Thymus (tissue), 11 donors: ENCODE data around the gene FGF14. TPM values are rescaled to one million over a fixed set of nuclear protein-coding genes. Genes with fewer than 3 reads are reported as not detected.

Experiments used
- DNase-seq, 9 donors: peaks; one replicate each; pipeline ENCODE4 v3.0.0-alpha.2; 2013; ENCODE audit warnings: low spot score in 9 of 9, low read depth in 6 of 9, missing footprints in 1 of 9
- H3K27ac ChIP-seq, 2 donors: one replicate each; pipeline ENCODE4 v1.5.1; 2013; ENCODE audit warnings: control low read depth in 1 of 2, low read depth in 1 of 2, low read length in 1 of 2, mild to moderate bottlenecking in 1 of 2, moderate library complexity in 1 of 2
- H3K27me3 ChIP-seq, 2 donors: one replicate each; pipeline ENCODE4 v1.5.1; 2013; ENCODE audit warnings: low read length in 1 of 2; ENCODE audit not compliant: control insufficient read depth in 2 of 2, insufficient read depth in 1 of 2
- H3K36me3 ChIP-seq, 2 donors: one replicate each; pipeline ENCODE4 v1.5.1; 2013; ENCODE audit warnings: low read length in 1 of 2, mild to moderate bottlenecking in 1 of 2, moderate library complexity in 1 of 2; ENCODE audit not compliant: control insufficient read depth in 2 of 2, insufficient read depth in 2 of 2
- H3K4me1 ChIP-seq, 2 donors: one replicate each; pipeline ENCODE4 v1.5.1; 2013; ENCODE audit warnings: low read length in 2 of 2; ENCODE audit not compliant: control insufficient read depth in 2 of 2, insufficient read depth in 2 of 2
- H3K4me3 ChIP-seq, 2 donors: one replicate each; pipeline ENCODE4 v1.5.1; 2013; ENCODE audit warnings: low read length in 2 of 2, control low read depth in 1 of 2, mild to moderate bottlenecking in 1 of 2
- H3K9me3 ChIP-seq, 2 donors: one replicate each; pipeline ENCODE4 v1.5.1; 2013; ENCODE audit warnings: low read length in 1 of 2, mild to moderate bottlenecking in 1 of 2; ENCODE audit not compliant: control insufficient read depth in 2 of 2, insufficient read depth in 1 of 2
- WGBS: extraction: QIAGEN DNeasy Blood & Tissue Kit; methylation state at CpG from one replicate; pipeline ENCODE4 v1.1.7; 2013; 5-methylcytosine and 5-hydroxymethylcytosine counted together
- polyA plus RNA-seq: library from polyadenylated mRNA; stranded (reverse); fragments of 200-250 nt; gene quantifications from one replicate; pipeline ENCODE4 v1.2.3, GENCODE V29; 2013
- total RNA-seq: library from RNA; stranded (reverse); fragments of 120-200 nt; gene quantifications from one replicate; pipeline ENCODE4 v1.2.4, GENCODE V29; 2013
- donor health status: healthy.

Gene FGF14
- total and polyA plus RNA-seq, 2 donors: 0.05 to 0.14 TPM

- 89% methylated on average over 6 of the region's 6 CpGs for WGBS
- H3K9me3 ChIP-seq: no peaks in the 10 kb centered on the region
- no peak for DNase-seq
Observed at GRCh38 chr13:102260256-102260655, 141.6 kb downstream of the FGF14 start.

GRCh38 chr13:102255409-102255808 lies 146.4 kb downstream of the FGF14 start:
- Histone ChIP-seq H3K36me3 (no peaks in the 10 kb centered on the region), H3K27ac (no peak overlapping the region), H3K27me3 (no peaks in the 10 kb centered on the region), H3K9me3 (no peaks in the 10 kb centered on the region), H3K4me3 (no peak overlapping the region), H3K4me1 (no peaks in the 10 kb centered on the region)
- DNase-seq: no peak

More at GRCh38 chr13:102260256-102260655, 141.6 kb downstream of the FGF14 start:
- H3K36me3 ChIP-seq: no peaks in the 10 kb centered on the region
- H3K4me1 ChIP-seq: no peaks in the 10 kb centered on the region
- H3K27me3 ChIP-seq: no peaks in the 10 kb centered on the region
- no peak overlapping the region for H3K4me3 ChIP-seq
- no peak overlapping the region for H3K27ac ChIP-seq

- 96% methylated on average over 3 of the region's 3 CpGs for WGBS
Observed at GRCh38 chr13:102251817-102252216, 150.0 kb downstream of the FGF14 start.

GRCh38 chr13:102250448-102250847 lies 151.4 kb downstream of the FGF14 start:
- Histone ChIP-seq H3K27ac (no peak overlapping the region), H3K36me3 (no peaks in the 10 kb centered on the region), H3K4me1 (no peaks in the 10 kb centered on the region), H3K4me3 (no peak overlapping the region), H3K27me3 (no peaks in the 10 kb centered on the region), H3K9me3 (no peaks in the 10 kb centered on the region)
- DNase-seq: no peak
- 94% methylated on average over 2 of the region's 2 CpGs for WGBS

More at GRCh38 chr13:102251817-102252216, 150.0 kb downstream of the FGF14 start:
- Histone ChIP-seq H3K36me3 (no peaks in the 10 kb centered on the region), H3K4me3 (no peak overlapping the region), H3K4me1 (no peaks in the 10 kb centered on the region), H3K9me3 (no peaks in the 10 kb centered on the region), H3K27me3 (no peaks in the 10 kb centered on the region), H3K27ac (no peak overlapping the region)
- DNase-seq: no peak

- no peak overlapping the region for H3K27ac ChIP-seq
- 90% methylated on average over 3 of the region's 3 CpGs for WGBS
- H3K4me1 ChIP-seq: no peaks in the 10 kb centered on the region
- H3K9me3 ChIP-seq: no peaks in the 10 kb centered on the region
- no peak for DNase-seq
- H3K27me3 ChIP-seq: no peaks in the 10 kb centered on the region
- no peaks in the 10 kb centered on the region for H3K36me3 ChIP-seq
- no peak overlapping the region for H3K4me3 ChIP-seq
Observed at GRCh38 chr13:102244607-102245227, 157.1 kb downstream of the FGF14 start.

- Histone ChIP-seq H3K36me3 (no peaks in the 10 kb centered on the region), H3K4me1 (no peaks in the 10 kb centered on the region), H3K9me3 (no peaks in the 10 kb centered on the region), H3K4me3 (no peak overlapping the region), H3K27ac (no peak overlapping the region), H3K27me3 (no peaks in the 10 kb centered on the region)
- WGBS: 92% methylated on average over 3 of the region's 3 CpGs
- DNase-seq: no peak
Observed at GRCh38 chr13:102240110-102240509, 161.7 kb downstream of the FGF14 start.

- 84% methylated on average over 6 of the region's 6 CpGs for WGBS
- DNase-seq: no peak
- H3K27ac ChIP-seq: no peak overlapping the region
Observed at GRCh38 chr13:102237230-102237629, 164.6 kb downstream of the FGF14 start.

GRCh38 chr13:102236830-102237229 lies 165.0 kb downstream of the FGF14 start:
- no peaks in the 10 kb centered on the region for H3K27me3 ChIP-seq
- WGBS: 91% methylated on average over 8 of the region's 8 CpGs
- H3K36me3 ChIP-seq: no peaks in the 10 kb centered on the region
- DNase-seq: no peak
- H3K4me3 ChIP-seq: no peak overlapping the region
- no peak overlapping the region for H3K27ac ChIP-seq
- no peaks in the 10 kb centered on the region for H3K4me1 ChIP-seq
- no peaks in the 10 kb centered on the region for H3K9me3 ChIP-seq

More at GRCh38 chr13:102237230-102237629, 164.6 kb downstream of the FGF14 start:
- no peaks in the 10 kb centered on the region for H3K4me1 ChIP-seq
- no peaks in the 10 kb centered on the region for H3K9me3 ChIP-seq
- H3K4me3 ChIP-seq: no peak overlapping the region
- no peaks in the 10 kb centered on the region for H3K27me3 ChIP-seq
- H3K36me3 ChIP-seq: no peaks in the 10 kb centered on the region

GRCh38 chr13:102236341-102236740 lies 165.5 kb downstream of the FGF14 start:
- Histone ChIP-seq H3K27me3 (no peaks in the 10 kb centered on the region), H3K36me3 (no peaks in the 10 kb centered on the region), H3K27ac (no peak overlapping the region), H3K4me3 (no peak overlapping the region), H3K4me1 (no peaks in the 10 kb centered on the region), H3K9me3 (no peaks in the 10 kb centered on the region)
- no peak for DNase-seq
- 35% methylated on average over 7 of the region's 7 CpGs for WGBS
